Measurements from ENCODE around the gene CHST15. TPM values are rescaled to one million over a fixed set of nuclear protein-coding genes. Genes with fewer than 3 reads are reported as not detected.

CHST15 gene
- polyA plus RNA-seq, 1 donor from 2014 or later, result 0.79 TPM

DNA sequence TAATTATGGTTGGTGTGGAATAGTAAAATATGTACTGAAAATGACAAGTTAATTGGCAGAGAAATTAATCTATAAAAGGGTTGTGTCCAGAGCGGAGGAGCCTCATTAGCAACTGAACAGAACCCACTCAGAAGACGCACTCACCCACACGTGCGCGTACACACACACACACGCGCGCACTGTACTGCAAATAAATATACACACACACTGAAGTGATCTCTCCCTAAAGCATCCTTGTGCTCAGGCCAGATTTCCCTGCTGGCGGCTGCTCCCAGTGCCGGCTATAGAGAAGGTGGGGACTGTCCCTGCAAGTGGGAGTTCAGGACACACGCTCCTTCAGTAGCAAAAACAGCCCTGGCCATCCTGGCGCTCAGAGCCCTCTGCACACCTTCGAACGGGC is 85.2 kb downstream of the CHST15 start:
- TF ChIP-seq POLR2AphosphoS5 (IDR thresholded peaks at IDR 0.05) (peak; percentile 8), RAD21 (conservative IDR thresholded peaks at IDR 0.05) (no peak)
- no peaks in the 10 kb centered on the region for H3K27me3 ChIP-seq (ENCODE audit: insufficient read depth, low read depth, low read length)

DNA sequence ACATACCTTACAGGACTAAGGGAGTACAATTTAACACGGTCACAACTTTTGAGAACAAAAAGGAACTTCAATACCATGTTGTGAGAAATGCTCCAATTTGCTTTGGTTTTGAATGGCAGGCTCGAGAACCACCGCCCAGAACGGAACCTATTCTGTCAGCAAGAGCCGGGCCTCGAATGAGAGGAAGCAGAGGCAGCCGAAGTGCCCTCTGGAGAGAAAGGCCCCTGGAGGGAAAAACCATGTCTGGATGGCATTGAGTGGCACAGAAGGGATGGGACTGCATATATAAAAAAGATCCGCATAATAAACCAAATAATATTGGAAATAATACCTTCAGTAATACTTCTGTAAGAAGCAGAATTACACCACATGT is 85.6 kb downstream of the CHST15 start:
- Histone ChIP-seq H2AFZ (ENCODE audit: low read depth, low read length) (no peak overlapping the region), H3F3A (ENCODE audit: insufficient read depth, low read length, poor library complexity, severe bottlenecking) (no peaks in the 10 kb centered on the region), H3K4me3 (ENCODE audit: low read length) (no peak overlapping the region), H3K9me3 (ENCODE audit: low read length) (no peaks in the 10 kb centered on the region), H3K27ac (ENCODE audit: low read length) (no peak overlapping the region), H3K36me3 (ENCODE audit: insufficient read depth, low read length) (no peaks in the 10 kb centered on the region), H3K4me2 (ENCODE audit: low read length) (no peak overlapping the region), H3K27me3 (ENCODE audit: insufficient read depth, low read depth, low read length) (no peaks in the 10 kb centered on the region), H3K9me2 (ENCODE audit: insufficient read depth, low read length) (no peaks in the 10 kb centered on the region), H4K20me1 (ENCODE audit: insufficient read depth) (no peaks in the 10 kb centered on the region), H3K9ac (ENCODE audit: low read length) (no peak overlapping the region), H3K79me2 (replicated peaks; ENCODE audit: insufficient read depth, low read length) (no peaks in the 10 kb centered on the region)
- TF ChIP-seq SMC3 (conservative IDR thresholded peaks at IDR 0.05; ENCODE audit: poor library complexity) (no peak), MXI1 (conservative IDR thresholded peaks at IDR 0.05; ENCODE audit: poor library complexity, severe bottlenecking) (no peak), TAF1 (IDR thresholded peaks at IDR 0.05; ENCODE audit: low read depth) (no peak), EZH2 (IDR thresholded peaks at IDR 0.05; ENCODE audit: borderline replicate concordance, insufficient read depth, low read length, poor library complexity, severe bottlenecking) (no peak), POLR2AphosphoS5 (IDR thresholded peaks at IDR 0.05) (no peak), EP300 (conservative IDR thresholded peaks at IDR 0.05; ENCODE audit: poor library complexity, severe bottlenecking) (no peak), RAD21 (conservative IDR thresholded peaks at IDR 0.05) (no peak)
- TF ChIP-seq, protein P1, sequence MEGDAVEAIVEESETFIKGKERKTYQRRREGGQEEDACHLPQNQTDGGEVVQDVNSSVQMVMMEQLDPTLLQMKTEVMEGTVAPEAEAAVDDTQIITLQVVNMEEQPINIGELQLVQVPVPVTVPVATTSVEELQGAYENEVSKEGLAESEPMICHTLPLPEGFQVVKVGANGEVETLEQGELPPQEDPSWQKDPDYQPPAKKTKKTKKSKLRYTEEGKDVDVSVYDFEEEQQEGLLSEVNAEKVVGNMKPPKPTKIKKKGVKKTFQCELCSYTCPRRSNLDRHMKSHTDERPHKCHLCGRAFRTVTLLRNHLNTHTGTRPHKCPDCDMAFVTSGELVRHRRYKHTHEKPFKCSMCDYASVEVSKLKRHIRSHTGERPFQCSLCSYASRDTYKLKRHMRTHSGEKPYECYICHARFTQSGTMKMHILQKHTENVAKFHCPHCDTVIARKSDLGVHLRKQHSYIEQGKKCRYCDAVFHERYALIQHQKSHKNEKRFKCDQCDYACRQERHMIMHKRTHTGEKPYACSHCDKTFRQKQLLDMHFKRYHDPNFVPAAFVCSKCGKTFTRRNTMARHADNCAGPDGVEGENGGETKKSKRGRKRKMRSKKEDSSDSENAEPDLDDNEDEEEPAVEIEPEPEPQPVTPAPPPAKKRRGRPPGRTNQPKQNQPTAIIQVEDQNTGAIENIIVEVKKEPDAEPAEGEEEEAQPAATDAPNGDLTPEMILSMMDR (IDR thresholded peaks at IDR 0.05; ENCODE audit: poor library complexity, severe bottlenecking), result no peak
- TF ChIP-seq, protein P2, sequence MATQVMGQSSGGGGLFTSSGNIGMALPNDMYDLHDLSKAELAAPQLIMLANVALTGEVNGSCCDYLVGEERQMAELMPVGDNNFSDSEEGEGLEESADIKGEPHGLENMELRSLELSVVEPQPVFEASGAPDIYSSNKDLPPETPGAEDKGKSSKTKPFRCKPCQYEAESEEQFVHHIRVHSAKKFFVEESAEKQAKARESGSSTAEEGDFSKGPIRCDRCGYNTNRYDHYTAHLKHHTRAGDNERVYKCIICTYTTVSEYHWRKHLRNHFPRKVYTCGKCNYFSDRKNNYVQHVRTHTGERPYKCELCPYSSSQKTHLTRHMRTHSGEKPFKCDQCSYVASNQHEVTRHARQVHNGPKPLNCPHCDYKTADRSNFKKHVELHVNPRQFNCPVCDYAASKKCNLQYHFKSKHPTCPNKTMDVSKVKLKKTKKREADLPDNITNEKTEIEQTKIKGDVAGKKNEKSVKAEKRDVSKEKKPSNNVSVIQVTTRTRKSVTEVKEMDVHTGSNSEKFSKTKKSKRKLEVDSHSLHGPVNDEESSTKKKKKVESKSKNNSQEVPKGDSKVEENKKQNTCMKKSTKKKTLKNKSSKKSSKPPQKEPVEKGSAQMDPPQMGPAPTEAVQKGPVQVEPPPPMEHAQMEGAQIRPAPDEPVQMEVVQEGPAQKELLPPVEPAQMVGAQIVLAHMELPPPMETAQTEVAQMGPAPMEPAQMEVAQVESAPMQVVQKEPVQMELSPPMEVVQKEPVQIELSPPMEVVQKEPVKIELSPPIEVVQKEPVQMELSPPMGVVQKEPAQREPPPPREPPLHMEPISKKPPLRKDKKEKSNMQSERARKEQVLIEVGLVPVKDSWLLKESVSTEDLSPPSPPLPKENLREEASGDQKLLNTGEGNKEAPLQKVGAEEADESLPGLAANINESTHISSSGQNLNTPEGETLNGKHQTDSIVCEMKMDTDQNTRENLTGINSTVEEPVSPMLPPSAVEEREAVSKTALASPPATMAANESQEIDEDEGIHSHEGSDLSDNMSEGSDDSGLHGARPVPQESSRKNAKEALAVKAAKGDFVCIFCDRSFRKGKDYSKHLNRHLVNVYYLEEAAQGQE (IDR thresholded peaks at IDR 0.05; ENCODE audit: borderline replicate concordance), result no peak

More for the DNA sequence above, 85.2 kb downstream of the CHST15 start:
- Histone ChIP-seq H4K20me1 (ENCODE audit: insufficient read depth) (no peaks in the 10 kb centered on the region), H3K79me2 (replicated peaks; ENCODE audit: insufficient read depth, low read length) (no peaks in the 10 kb centered on the region), H3K36me3 (ENCODE audit: insufficient read depth, low read length) (no peaks in the 10 kb centered on the region), H3K9ac (ENCODE audit: low read length) (no peak overlapping the region), H3F3A (ENCODE audit: insufficient read depth, low read length, poor library complexity, severe bottlenecking) (no peaks in the 10 kb centered on the region), H3K9me2 (ENCODE audit: insufficient read depth, low read length) (no peaks in the 10 kb centered on the region), H3K27ac (ENCODE audit: low read length) (no peak overlapping the region), H3K9me3 (ENCODE audit: low read length) (no peaks in the 10 kb centered on the region), H3K4me2 (ENCODE audit: low read length) (no peak overlapping the region), H2AFZ (ENCODE audit: low read depth, low read length) (no peak overlapping the region), H3K4me3 (ENCODE audit: low read length) (no peak overlapping the region)
